ENCODE measurements around the gene KIR3DL2.
"Not testable (repeated sequence)": the region's sequence is repeated elsewhere in the genome, so short reads cannot be mapped to it uniquely, and the experiment has no call there.

Gene KIR3DL2

DNA sequence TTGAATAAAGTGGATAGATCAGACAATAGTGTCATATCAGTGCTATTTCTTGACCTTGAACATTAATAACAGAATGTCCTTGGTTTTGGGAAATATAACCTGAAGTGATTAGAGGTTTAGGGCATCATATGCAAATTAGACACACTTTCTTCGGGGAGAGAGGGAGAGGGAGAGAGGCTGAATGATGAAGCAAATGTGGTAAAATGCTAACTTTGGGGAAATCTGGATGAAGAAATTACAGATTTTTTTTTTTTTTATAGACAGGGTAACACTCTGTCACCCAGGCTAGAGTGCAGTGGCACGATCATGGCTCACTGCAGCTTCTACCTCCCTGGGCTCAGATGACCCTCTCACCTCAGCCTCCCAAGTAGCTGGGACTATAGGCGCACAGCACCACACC is 51.8 kb downstream of the KIR3DL2 start:
- no peaks in the 10 kb centered on the region for H3F3A ChIP-seq (ENCODE audit: insufficient read depth, low read length)
- TF ChIP-seq EZH2phosphoT487 (IDR thresholded peaks at IDR 0.05; ENCODE audit: low read length) (no peak), EZH2 (optimal IDR thresholded peaks at IDR 0.05; ENCODE audit: low read depth, low read length) (no peak)
- TF ChIP-seq, protein P1, sequence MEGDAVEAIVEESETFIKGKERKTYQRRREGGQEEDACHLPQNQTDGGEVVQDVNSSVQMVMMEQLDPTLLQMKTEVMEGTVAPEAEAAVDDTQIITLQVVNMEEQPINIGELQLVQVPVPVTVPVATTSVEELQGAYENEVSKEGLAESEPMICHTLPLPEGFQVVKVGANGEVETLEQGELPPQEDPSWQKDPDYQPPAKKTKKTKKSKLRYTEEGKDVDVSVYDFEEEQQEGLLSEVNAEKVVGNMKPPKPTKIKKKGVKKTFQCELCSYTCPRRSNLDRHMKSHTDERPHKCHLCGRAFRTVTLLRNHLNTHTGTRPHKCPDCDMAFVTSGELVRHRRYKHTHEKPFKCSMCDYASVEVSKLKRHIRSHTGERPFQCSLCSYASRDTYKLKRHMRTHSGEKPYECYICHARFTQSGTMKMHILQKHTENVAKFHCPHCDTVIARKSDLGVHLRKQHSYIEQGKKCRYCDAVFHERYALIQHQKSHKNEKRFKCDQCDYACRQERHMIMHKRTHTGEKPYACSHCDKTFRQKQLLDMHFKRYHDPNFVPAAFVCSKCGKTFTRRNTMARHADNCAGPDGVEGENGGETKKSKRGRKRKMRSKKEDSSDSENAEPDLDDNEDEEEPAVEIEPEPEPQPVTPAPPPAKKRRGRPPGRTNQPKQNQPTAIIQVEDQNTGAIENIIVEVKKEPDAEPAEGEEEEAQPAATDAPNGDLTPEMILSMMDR (IDR thresholded peaks at IDR 0.05; ENCODE audit: low read length): no peak
- no peak overlapping the region for H2AFZ ChIP-seq (ENCODE audit: low read length)
- H3K9me2 ChIP-seq (replicated peaks; ENCODE audit: insufficient read depth, low read length): no peaks in the 10 kb centered on the region
- H3K9ac ChIP-seq (ENCODE audit: low read length): no peak overlapping the region
- H3K4me1 ChIP-seq (ENCODE audit: low read length): no peaks in the 10 kb centered on the region
- H3K79me2 ChIP-seq (ENCODE audit: low read length): no peaks in the 10 kb centered on the region
- no peak overlapping the region for H3K4me3 ChIP-seq (ENCODE audit: low read length)
- peaks cover 51% of the 10 kb centered on the region for H3K27me3 ChIP-seq (replicated peaks; ENCODE audit: insufficient read depth, low read length)
- H3K27ac ChIP-seq (ENCODE audit: low read length): no peak overlapping the region
- no peak for DNase-seq
- H3K4me2 ChIP-seq (ENCODE audit: low read depth, low read length): no peak overlapping the region
- no peaks in the 10 kb centered on the region for H3K9me3 ChIP-seq (replicated peaks; ENCODE audit: insufficient read depth, low read length)
- no peaks in the 10 kb centered on the region for H4K20me1 ChIP-seq (ENCODE audit: insufficient read depth, low read length)
- no peaks in the 10 kb centered on the region for H3K36me3 ChIP-seq (replicated peaks; ENCODE audit: insufficient read depth, low read length)

DNA sequence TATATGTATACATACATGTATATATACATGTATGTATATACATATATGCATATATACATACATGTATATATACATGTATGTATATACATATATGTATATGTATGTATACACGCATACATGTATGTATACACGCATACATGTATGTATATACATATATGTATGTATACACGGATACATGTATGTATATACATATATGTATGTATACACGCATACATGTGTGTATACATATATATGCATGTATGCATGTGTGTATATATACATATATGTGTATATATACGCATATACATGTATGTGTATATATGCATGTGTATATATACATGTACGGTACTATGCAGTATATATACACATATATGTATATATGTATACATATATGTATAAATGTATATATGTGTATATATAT is 53.1 kb downstream of the KIR3DL2 start:
- peaks cover 51% of the 10 kb centered on the region for H3K27me3 ChIP-seq (replicated peaks; ENCODE audit: insufficient read depth, low read length)
- no peak overlapping the region for H3K27ac ChIP-seq (ENCODE audit: low read length)
- no peak overlapping the region for H3K4me3 ChIP-seq (ENCODE audit: low read length)
- H3K9me2 ChIP-seq (replicated peaks; ENCODE audit: insufficient read depth, low read length): no peaks in the 10 kb centered on the region
- no peaks in the 10 kb centered on the region for H3K9me3 ChIP-seq (replicated peaks; ENCODE audit: insufficient read depth, low read length)
- DNase-seq: no peak
- no peaks in the 10 kb centered on the region for H3F3A ChIP-seq (ENCODE audit: insufficient read depth, low read length)
- H3K9ac ChIP-seq (ENCODE audit: low read length): no peak overlapping the region
- TF ChIP-seq EZH2phosphoT487 (IDR thresholded peaks at IDR 0.05; ENCODE audit: low read length) (no peak), EZH2 (optimal IDR thresholded peaks at IDR 0.05; ENCODE audit: low read depth, low read length) (no peak)
- TF ChIP-seq, protein P1 (IDR thresholded peaks at IDR 0.05; ENCODE audit: low read length): no peak
- no peaks in the 10 kb centered on the region for H3K36me3 ChIP-seq (replicated peaks; ENCODE audit: insufficient read depth, low read length)
- no peak overlapping the region for H2AFZ ChIP-seq (ENCODE audit: low read length)
- H3K4me1 ChIP-seq (ENCODE audit: low read length): no peaks in the 10 kb centered on the region
- no peaks in the 10 kb centered on the region for H3K79me2 ChIP-seq (ENCODE audit: low read length)
- H4K20me1 ChIP-seq (ENCODE audit: insufficient read depth, low read length): no peaks in the 10 kb centered on the region
- no peak overlapping the region for H3K4me2 ChIP-seq (ENCODE audit: low read depth, low read length)

GRCh38 chr19:54904261-54904660 is 54.0 kb downstream of the KIR3DL2 start:
- H3F3A ChIP-seq (ENCODE audit: insufficient read depth, low read length); H3K4me1 ChIP-seq (ENCODE audit: low read length); DNase-seq; H3K36me3 ChIP-seq (replicated peaks; ENCODE audit: insufficient read depth, low read length); H3K27ac ChIP-seq (ENCODE audit: low read length); H3K9me3 ChIP-seq (replicated peaks; ENCODE audit: insufficient read depth, low read length); H4K20me1 ChIP-seq (ENCODE audit: insufficient read depth, low read length); H3K9ac ChIP-seq (ENCODE audit: low read length); H3K4me2 ChIP-seq (ENCODE audit: low read depth, low read length); H3K4me3 ChIP-seq (ENCODE audit: low read length); H3K9me2 ChIP-seq (replicated peaks; ENCODE audit: insufficient read depth, low read length); H3K79me2 ChIP-seq (ENCODE audit: low read length); H2AFZ ChIP-seq (ENCODE audit: low read length): not testable (repeated sequence)
- H3K27me3 ChIP-seq (replicated peaks; ENCODE audit: insufficient read depth, low read length): peaks cover 50% of the 10 kb centered on the region

GRCh38 chr19:54905421-54905802 is 55.2 kb downstream of the KIR3DL2 start:
- no peak for DNase-seq
- Histone ChIP-seq H3K9ac (ENCODE audit: low read length) (no peak overlapping the region), H2AFZ (ENCODE audit: low read length) (no peak overlapping the region)

More at GRCh38 chr19:54905421-54905802, 55.2 kb downstream of the KIR3DL2 start:
- H3K9me3 ChIP-seq (replicated peaks; ENCODE audit: insufficient read depth, low read length): no peaks in the 10 kb centered on the region
- H3K9me2 ChIP-seq (replicated peaks; ENCODE audit: insufficient read depth, low read length): no peaks in the 10 kb centered on the region
- H3K27me3 ChIP-seq (replicated peaks; ENCODE audit: insufficient read depth, low read length): peaks cover 46% of the 10 kb centered on the region
- H3K4me3 ChIP-seq (ENCODE audit: low read length): no peak overlapping the region
- H3K27ac ChIP-seq (ENCODE audit: low read length): no peak overlapping the region
- no peak overlapping the region for H3K4me2 ChIP-seq (ENCODE audit: low read depth, low read length)
- no peaks in the 10 kb centered on the region for H4K20me1 ChIP-seq (ENCODE audit: insufficient read depth, low read length)
- no peaks in the 10 kb centered on the region for H3K79me2 ChIP-seq (ENCODE audit: low read length)
- H3K36me3 ChIP-seq (replicated peaks; ENCODE audit: insufficient read depth, low read length): no peaks in the 10 kb centered on the region
- no peaks in the 10 kb centered on the region for H3K4me1 ChIP-seq (ENCODE audit: low read length)
- no peaks in the 10 kb centered on the region for H3F3A ChIP-seq (ENCODE audit: insufficient read depth, low read length)
- TF ChIP-seq EZH2 (optimal IDR thresholded peaks at IDR 0.05; ENCODE audit: low read depth, low read length): no peak
- TF ChIP-seq, protein P1 (IDR thresholded peaks at IDR 0.05; ENCODE audit: low read length): no peak
- TF ChIP-seq EZH2phosphoT487 (IDR thresholded peaks at IDR 0.05; ENCODE audit: low read length): no peak

All from MM.1S (cell line).